ENCODE measurements around the gene CAPN11.

Gene CAPN11

GRCh38 chr6:44199883-44200282 lies 41.3 kb downstream of the CAPN11 start:
- TF ChIP-seq TAF1 (IDR thresholded peaks at IDR 0.05; ENCODE audit: borderline replicate concordance, insufficient read depth, low read length): no peak

DNA sequence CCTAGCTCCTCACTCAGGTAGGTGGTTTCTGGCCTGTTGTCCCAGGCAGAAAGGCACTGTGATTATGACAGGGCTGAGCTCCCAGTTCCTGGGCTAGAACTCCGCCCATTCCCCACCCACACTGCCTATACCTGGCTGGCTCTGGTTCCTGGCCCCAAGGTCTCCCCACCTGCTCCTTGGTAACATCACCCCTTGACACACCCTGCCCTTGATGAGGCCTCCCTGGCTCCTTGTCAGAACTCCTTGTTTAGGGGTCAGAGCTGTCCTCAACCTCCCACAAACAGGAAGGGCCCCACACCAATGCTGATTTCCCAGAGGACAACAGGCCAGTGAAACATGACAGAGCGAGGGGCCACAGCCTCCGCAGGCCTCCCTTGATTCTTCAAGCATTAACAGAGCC lies 42.6 kb downstream of the CAPN11 start:
- TF ChIP-seq SIN3A (IDR thresholded peaks at IDR 0.05; ENCODE audit: borderline replicate concordance, insufficient read depth, low read length) (no peak), TAF1 (IDR thresholded peaks at IDR 0.05; ENCODE audit: borderline replicate concordance, insufficient read depth, low read length) (no peak), REST (IDR thresholded peaks at IDR 0.05; ENCODE audit: insufficient read depth in 1 of 2, low read depth in 2 of 2, low read length in 2 of 2) (no peak), POLR2AphosphoS5 (IDR thresholded peaks at IDR 0.05; ENCODE audit: low read depth, low read length) (no peak), FOXP2 (optimal IDR thresholded peaks at IDR 0.05; ENCODE audit: borderline replicate concordance, extremely low read depth, extremely low read length, insufficient read depth) (no peak)

GRCh38 chr6:44201638-44202303 lies 43.2 kb downstream of the CAPN11 start:
- TF ChIP-seq REST (IDR thresholded peaks at IDR 0.05; ENCODE audit: insufficient read depth in 1 of 2, low read depth in 2 of 2, low read length in 2 of 2): no peak
- no peak for TF ChIP-seq TAF1 (IDR thresholded peaks at IDR 0.05; ENCODE audit: borderline replicate concordance, insufficient read depth, low read length)

DNA sequence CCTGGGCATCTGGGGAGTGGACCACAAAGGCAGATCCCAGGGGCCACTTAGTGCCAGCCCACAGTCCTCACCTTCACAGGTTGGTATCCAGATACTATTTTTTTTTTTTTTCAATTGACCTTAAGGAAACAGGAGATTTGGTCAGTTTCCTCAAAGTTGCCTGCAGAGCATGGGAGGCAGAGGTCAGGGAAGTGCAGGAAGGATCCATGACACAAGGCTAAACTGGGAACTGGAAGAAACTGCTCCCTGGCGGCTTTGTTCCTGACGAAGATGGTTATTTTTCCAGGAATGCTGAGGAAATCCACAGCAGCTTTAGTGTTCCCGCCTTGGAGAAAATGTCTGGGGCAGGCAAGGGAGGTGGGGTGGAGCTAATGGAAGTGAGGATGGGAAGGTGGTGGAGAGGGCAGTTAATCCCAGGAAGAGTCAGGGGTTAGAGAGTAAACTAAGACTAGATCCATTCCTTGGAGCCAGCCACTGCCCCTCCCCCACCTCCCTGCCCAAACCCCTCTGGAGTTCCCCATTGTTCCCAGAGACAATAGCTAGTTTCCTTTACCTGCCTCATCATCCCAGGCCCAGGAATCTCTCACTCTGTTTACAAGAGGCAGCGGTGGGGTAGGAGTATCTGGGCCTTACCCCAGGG lies 43.8 kb downstream of the CAPN11 start:
- TF ChIP-seq REST (IDR thresholded peaks at IDR 0.05; ENCODE audit: insufficient read depth in 1 of 2, low read depth in 2 of 2, low read length in 2 of 2): no peak
- TF ChIP-seq FOXP2 (optimal IDR thresholded peaks at IDR 0.05; ENCODE audit: borderline replicate concordance, extremely low read depth, extremely low read length, insufficient read depth): no peak
- TF ChIP-seq SIN3A (IDR thresholded peaks at IDR 0.05; ENCODE audit: borderline replicate concordance, insufficient read depth, low read length): no peak
- TF ChIP-seq TAF1 (IDR thresholded peaks at IDR 0.05; ENCODE audit: borderline replicate concordance, insufficient read depth, low read length): no peak
- no peak for TF ChIP-seq POLR2AphosphoS5 (IDR thresholded peaks at IDR 0.05; ENCODE audit: low read depth, low read length)

DNA sequence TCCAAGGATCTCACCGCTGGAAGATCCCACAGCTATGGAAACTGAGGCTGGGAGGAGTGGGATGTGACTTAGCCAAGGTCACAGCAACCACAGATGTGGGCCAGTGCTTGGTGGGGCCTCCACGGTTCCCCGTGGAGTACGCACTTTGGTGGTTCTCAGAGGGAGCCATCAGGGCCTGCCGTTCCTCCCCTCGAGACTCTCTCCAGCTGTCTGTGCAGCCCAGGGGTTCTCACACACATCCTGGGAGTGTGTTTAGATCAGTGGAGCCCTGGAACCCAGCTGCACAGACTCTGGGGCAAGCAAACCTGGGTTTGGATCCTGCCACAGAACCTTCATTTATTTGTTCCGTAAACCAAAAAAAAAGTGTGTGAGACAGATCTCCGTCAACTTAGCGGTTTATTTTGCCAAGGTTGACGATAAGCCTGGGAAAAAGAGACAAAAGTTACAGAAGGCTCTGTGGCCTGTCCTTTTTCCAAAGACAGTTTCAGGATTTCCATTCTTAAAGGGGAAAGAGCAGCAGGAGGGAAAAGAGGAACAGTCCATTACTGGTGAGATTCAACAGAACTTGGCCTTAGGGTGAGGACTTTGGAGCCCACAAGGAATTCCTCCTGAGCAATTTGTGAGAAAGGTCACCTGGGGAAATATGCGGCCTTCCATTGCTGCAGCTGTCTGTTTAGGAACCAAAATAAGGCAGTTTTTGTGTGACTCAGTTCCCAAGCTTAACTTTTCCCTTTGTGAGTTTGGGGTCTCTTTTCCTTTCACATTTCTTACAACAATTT lies 44.5 kb downstream of the CAPN11 start:
- TF ChIP-seq POLR2AphosphoS5 (IDR thresholded peaks at IDR 0.05; ENCODE audit: low read depth, low read length): no peak

- no peak for TF ChIP-seq TAF1 (IDR thresholded peaks at IDR 0.05; ENCODE audit: borderline replicate concordance, insufficient read depth, low read length)
- no peak for TF ChIP-seq FOXP2 (optimal IDR thresholded peaks at IDR 0.05; ENCODE audit: borderline replicate concordance, extremely low read depth, extremely low read length, insufficient read depth)
Measured at GRCh38 chr6:44203955-44204354, 45.3 kb downstream of the CAPN11 start.

All from PFSK-1 (cell line).